Spleen (tissue), 11 donors: ENCODE results near the gene PROM2. TPM values are rescaled to one million over a fixed set of nuclear protein-coding genes. Genes with fewer than 3 reads are reported as not detected.

Source experiments
- DNase-seq: peaks from one replicate; pipeline ENCODE4 v3.0.0-alpha.2; 2020
- H3K27ac ChIP-seq, 8 donors: fragments of 200-600 bp; sonication (generic) in 7 of 8; 1 replicate in 4 of 8; 2 replicates in 4 of 8; pipeline versions ENCODE4 v1.5.0 to v1.8.0; 2016 to 2021; ENCODE audit warnings: inconsistent platforms in 4 of 8, mild to moderate bottlenecking in 4 of 8, moderate library complexity in 1 of 8
- H3K27me3 ChIP-seq, 7 donors: fragments of 200-600 bp; sonication (generic) in 6 of 7; replicated peaks in 1 of 7; 1 replicate in 4 of 7; 2 replicates in 3 of 7; pipeline versions ENCODE4 v1.5.0 to v1.8.0; 2016 to 2021; ENCODE audit warnings: inconsistent platforms in 3 of 7, mild to moderate bottlenecking in 1 of 7
- H3K36me3 ChIP-seq, 6 donors: fragments of 200-600 bp; sonication (generic) in 5 of 6; 1 replicate in 4 of 6; 2 replicates in 2 of 6; pipeline versions ENCODE4 v1.5.0 to v1.8.0; 2016 to 2021; ENCODE audit warnings: inconsistent platforms in 2 of 6
- H3K4me1 ChIP-seq, 6 donors: fragments of 200-600 bp; sonication (generic) in 5 of 6; 1 replicate in 3 of 6; 2 replicates in 3 of 6; pipeline versions ENCODE4 v1.5.0 to v1.8.0; 2016 to 2021; ENCODE audit warnings: inconsistent platforms in 3 of 6
- H3K4me3 ChIP-seq, 8 donors: fragments of 200-600 bp; sonication (generic) in 7 of 8; 1 replicate in 4 of 8; 2 replicates in 4 of 8; pipeline versions ENCODE4 v1.5.0 to v1.8.0; 2016 to 2021; ENCODE audit warnings: inconsistent platforms in 4 of 8, mild to moderate bottlenecking in 4 of 8, moderate library complexity in 2 of 8
- H3K9me3 ChIP-seq, 8 donors: fragments of 200-600 bp; sonication (generic) in 7 of 8; 1 replicate in 4 of 8; 2 replicates in 4 of 8; pipeline versions ENCODE4 v1.5.0 to v1.8.0; 2016 to 2021; ENCODE audit warnings: inconsistent platforms in 4 of 8
- POLR2A ChIP-seq, 3 donors: fragments of 450-650 bp; IDR thresholded peaks; one replicate each; pipeline ENCODE4 v1.5.1; 2017; ENCODE audit warnings: antibody characterized with exemption in 3 of 3, mild to moderate bottlenecking in 1 of 3
- POLR2AphosphoS5 ChIP-seq, 3 donors: sonication (generic); formaldehyde crosslinking; IDR thresholded peaks; one replicate each; pipeline ENCODE4 v1.5.1; 2017; ENCODE audit warnings: antibody characterized with exemption in 3 of 3
- WGBS, 5 donors: extraction: QIAGEN DNeasy Blood & Tissue Kit in 3 of 5; methylation state at CpG; one replicate each; pipeline versions ENCODE4 v1.1.5 to v1.1.7; 2013 to 2018; 5-methylcytosine and 5-hydroxymethylcytosine counted together
- intact Hi-C: fragments of 100-400 bp; cut with DNase I; formaldehyde crosslinking; loops from one replicate; pipeline ENCODE4 v1.15.0; 2023; ENCODE audit warnings: low total_unique reads
- polyA plus RNA-seq, 3 donors: library from polyadenylated mRNA; stranded (reverse); fragments of 200-250 nt; gene quantifications; one replicate each; pipeline ENCODE4 v1.2.1, GENCODE V29; 2013
- total RNA-seq, 7 donors: library from RNA; depleted of rRNA in 3 of 7; stranded (reverse); fragments of >200 nt in 3 of 7; fragmentation: NEBNext Ultra II Directional in 4 of 7; extraction: Animal tissue kit (Norgen Biotek cat#: 25700) in 4 of 7; gene quantifications; one replicate each; pipeline versions ENCODE4 v1.1.0 to v1.2.1, GENCODE V29; 2016 to 2021
- TF ChIP-seq, protein P1 (sequence below), 11 experiments: fragments of 200-600 bp in 7 of 11; fragments of 450-650 bp in 4 of 11; sonication (generic) in 4 of 11; IDR thresholded peaks in 8 of 11; conservative IDR thresholded peaks in 3 of 11; 1 replicate in 7 of 11; 2 replicates in 4 of 11; pipeline versions ENCODE4 v1.4.0 to v1.8.0; 2016 to 2021; ENCODE audit warnings: antibody characterized with exemption in 11 of 11, inconsistent platforms in 4 of 11, mild to moderate bottlenecking in 1 of 11
- donor health status: healthy with polysubstance abuse.
- donor health status: DM: no; HTN: no; CAD: no; lungs with moderate emphysema.
- donor health status: DM: no; HTN: no; CAD: no.
- donor health status: Bipolar disorder and iron deficiency.
- donor health status: healthy.
- donor health status: DM: no; HTN: no; CAD: no.
- donor health status: DM: yes; HTN: yes; CAD: no.

PROM2 gene
- total and polyA plus RNA-seq, 10 donors, result 0.21 to 4.9 (median 1.4) TPM

DNA sequence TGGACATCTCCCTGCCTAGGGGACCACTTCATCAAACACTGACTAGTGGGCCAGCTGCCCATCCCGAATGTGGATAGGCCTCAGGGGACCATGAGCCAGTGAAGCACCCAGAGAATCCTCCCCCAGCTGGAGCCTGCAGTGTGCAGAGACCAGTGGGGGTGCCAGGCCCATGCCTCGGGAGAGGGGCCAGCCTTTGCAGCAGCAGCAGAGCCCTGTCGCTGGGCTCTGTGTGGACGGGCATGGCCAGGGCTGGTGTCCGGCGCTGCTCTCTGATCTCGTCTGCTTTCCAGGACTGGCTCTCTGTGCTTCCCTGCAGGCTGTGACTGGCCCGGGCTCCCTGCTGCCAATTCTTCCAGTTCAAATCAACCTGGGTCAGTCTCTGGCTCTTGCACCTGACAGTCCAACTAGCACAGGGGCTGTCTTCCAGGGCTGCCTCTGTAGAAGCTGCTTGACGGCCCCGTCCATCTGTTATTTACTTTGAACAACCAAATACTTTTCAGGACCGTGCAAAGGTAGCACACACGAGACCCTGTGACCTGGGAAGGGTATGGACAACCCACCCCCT lies 34.3 kb downstream of the PROM2 start:
- no peak for DNase-seq
- Histone ChIP-seq H3K27me3 (no peaks in the 10 kb centered on the region), H3K27ac (no peak overlapping the region), H3K9me3 (no peaks in the 10 kb centered on the region), H3K4me3 (no peak overlapping the region), H3K36me3 (no peaks in the 10 kb centered on the region), H3K4me1 (no peaks in the 10 kb centered on the region)
- no peak for TF ChIP-seq POLR2AphosphoS5 (IDR thresholded peaks at IDR 0.05)
- TF ChIP-seq POLR2A (IDR thresholded peaks at IDR 0.05), result no peak
- TF ChIP-seq, protein P1, sequence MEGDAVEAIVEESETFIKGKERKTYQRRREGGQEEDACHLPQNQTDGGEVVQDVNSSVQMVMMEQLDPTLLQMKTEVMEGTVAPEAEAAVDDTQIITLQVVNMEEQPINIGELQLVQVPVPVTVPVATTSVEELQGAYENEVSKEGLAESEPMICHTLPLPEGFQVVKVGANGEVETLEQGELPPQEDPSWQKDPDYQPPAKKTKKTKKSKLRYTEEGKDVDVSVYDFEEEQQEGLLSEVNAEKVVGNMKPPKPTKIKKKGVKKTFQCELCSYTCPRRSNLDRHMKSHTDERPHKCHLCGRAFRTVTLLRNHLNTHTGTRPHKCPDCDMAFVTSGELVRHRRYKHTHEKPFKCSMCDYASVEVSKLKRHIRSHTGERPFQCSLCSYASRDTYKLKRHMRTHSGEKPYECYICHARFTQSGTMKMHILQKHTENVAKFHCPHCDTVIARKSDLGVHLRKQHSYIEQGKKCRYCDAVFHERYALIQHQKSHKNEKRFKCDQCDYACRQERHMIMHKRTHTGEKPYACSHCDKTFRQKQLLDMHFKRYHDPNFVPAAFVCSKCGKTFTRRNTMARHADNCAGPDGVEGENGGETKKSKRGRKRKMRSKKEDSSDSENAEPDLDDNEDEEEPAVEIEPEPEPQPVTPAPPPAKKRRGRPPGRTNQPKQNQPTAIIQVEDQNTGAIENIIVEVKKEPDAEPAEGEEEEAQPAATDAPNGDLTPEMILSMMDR (IDR thresholded peaks at IDR 0.05 in 8 of 11, conservative IDR thresholded peaks at IDR 0.05 in 3 of 11), result no peak
- intact Hi-C loops, result no loop called here
- 80 to 91% (median 86%) methylated on average over 5 to 12 of the region's 12 CpGs for WGBS, 5 donors

DNA sequence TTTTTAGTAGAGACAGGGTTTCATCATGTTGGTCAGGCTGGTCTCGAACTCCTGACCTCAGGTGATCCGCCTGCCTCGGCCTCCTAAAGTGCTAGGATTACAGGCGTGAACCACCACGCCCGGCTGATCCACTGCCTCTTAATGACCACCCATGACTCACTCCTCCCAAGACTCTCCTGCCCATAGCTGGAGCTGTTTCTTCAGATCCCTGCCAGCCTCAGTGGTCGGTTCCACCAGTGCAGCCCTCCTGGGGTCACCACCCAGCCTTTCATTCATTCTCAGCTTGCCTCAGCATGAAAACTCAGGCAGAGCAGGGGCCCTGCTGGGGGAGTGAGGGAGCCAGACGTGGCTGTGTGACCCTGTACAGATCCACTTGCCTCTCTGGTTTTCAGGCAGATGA lies 35.4 kb downstream of the PROM2 start:
- intact Hi-C loops, result no loop called here
- TF ChIP-seq, protein P1 (IDR thresholded peaks at IDR 0.05 in 8 of 11, conservative IDR thresholded peaks at IDR 0.05 in 3 of 11), result no peak
- no peaks in the 10 kb centered on the region for H3K27me3 ChIP-seq
- no peak for DNase-seq
- WGBS, 5 donors, result 80 to 94% (median 80%) methylated on average over 7 to 8 of the region's 8 CpGs
- H3K9me3 ChIP-seq, result no peaks in the 10 kb centered on the region
- no peaks in the 10 kb centered on the region for H3K4me1 ChIP-seq
- no peaks in the 10 kb centered on the region for H3K36me3 ChIP-seq
- no peak overlapping the region for H3K27ac ChIP-seq
- H3K4me3 ChIP-seq, result no peak overlapping the region

DNA sequence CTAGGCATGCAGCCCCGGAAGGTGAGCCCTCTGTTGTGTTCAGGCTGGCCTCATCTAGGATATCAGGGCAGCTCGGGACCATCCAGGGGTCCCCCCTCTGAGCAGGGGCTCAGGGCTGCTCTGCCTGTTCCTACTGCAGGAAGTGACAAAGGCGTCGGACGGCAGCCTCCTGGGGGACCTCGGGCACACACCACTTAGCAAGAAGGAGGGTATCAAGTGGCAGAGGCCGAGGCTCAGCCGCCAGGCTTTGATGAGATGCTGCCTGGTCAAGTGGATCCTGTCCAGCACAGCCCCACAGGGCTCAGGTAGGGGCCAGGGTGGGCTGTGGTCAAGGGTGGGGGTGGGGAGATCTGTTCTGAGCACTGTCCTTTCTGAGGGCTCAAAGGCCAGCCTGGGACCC lies 36.0 kb downstream of the PROM2 start:
- intact Hi-C loops, result no loop called here
- Histone ChIP-seq H3K9me3 (no peaks in the 10 kb centered on the region), H3K36me3 (no peaks in the 10 kb centered on the region), H3K27me3 (peaks cover 0 to 3% (median 0%) of the 10 kb centered on the region in 7 donors), H3K4me1 (no peaks in the 10 kb centered on the region), H3K4me3 (no peak overlapping the region), H3K27ac (no peak overlapping the region)
- 70 to 100% (median 74%) methylated on average over 1 to 8 of the region's 8 CpGs; no CpG with 5 or more reads in 1 of the 5 donors for WGBS, 5 donors
- no peak for DNase-seq
- TF ChIP-seq POLR2AphosphoS5 (IDR thresholded peaks at IDR 0.05), result no peak
- TF ChIP-seq, protein P1 (IDR thresholded peaks at IDR 0.05 in 8 of 11, conservative IDR thresholded peaks at IDR 0.05 in 3 of 11), result no peak
- no peak for TF ChIP-seq POLR2A (IDR thresholded peaks at IDR 0.05)

DNA sequence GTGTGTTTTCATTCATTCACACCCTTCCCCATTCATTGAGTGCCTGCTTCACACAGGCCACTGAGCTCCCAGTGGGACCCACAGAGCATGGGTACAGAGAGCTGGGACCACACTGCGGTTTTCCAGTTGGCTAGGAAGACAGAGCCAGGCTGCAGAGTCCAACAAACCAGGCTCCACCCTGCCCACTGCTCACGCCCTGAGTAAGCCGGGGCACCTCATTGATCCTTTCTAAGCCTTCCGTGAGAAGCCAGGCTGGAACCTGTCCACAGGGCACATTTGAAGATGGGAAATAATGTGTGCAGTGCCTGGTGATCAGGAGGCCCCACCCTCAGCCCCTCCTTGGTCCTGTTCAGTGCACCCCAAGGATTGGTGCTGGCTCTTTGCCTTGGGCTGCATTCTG lies 36.4 kb downstream of the PROM2 start:
- no peak for DNase-seq
- H3K27me3 ChIP-seq, result peaks cover 0 to 3% (median 0%) of the 10 kb centered on the region in 7 donors

More for the DNA sequence above, 36.4 kb downstream of the PROM2 start:
- H3K4me1 ChIP-seq, result no peaks in the 10 kb centered on the region
- no peaks in the 10 kb centered on the region for H3K36me3 ChIP-seq
- no peaks in the 10 kb centered on the region for H3K9me3 ChIP-seq
- no peak overlapping the region for H3K27ac ChIP-seq
- H3K4me3 ChIP-seq, result no peak overlapping the region
- TF ChIP-seq POLR2AphosphoS5 (IDR thresholded peaks at IDR 0.05) (no peak), POLR2A (IDR thresholded peaks at IDR 0.05) (no peak)
- TF ChIP-seq, protein P1 (IDR thresholded peaks at IDR 0.05 in 8 of 11, conservative IDR thresholded peaks at IDR 0.05 in 3 of 11), result no peak
- WGBS, 5 donors, result 77 to 96% (median 86%) methylated on average over 4 of the region's 4 CpGs
- intact Hi-C loops, result no loop called here
